AG04449 (cell line): Measurements from ENCODE around the gene SMIM21.

Experiments
- CTCF ChIA-PET: fragments of 350-600 bp; formaldehyde crosslinking; extraction: SDS; loops from one replicate; lab custom pipeline; 2021; ENCODE audit warnings: antibody characterized with exemption; lab: Yijun Ruan, JAX
- POLR2A ChIA-PET: fragments of 400-600, 350-600 bp; formaldehyde crosslinking; extraction: SDS; loops from one replicate; lab custom pipeline; 2020; ENCODE audit warnings: antibody characterized with exemption, inconsistent platforms; lab: Yijun Ruan, JAX
- DNase-seq: peaks from one replicate; pipeline ENCODE4 v3.0.0-alpha.2; 2010; ENCODE audit warnings: low read depth, low spot score
- H3K4me3 ChIP-seq: 2 replicates; pipeline ENCODE4 v1.5.1; 2011; ENCODE audit warnings: low read depth, mild to moderate bottlenecking, control low read depth, low read length
- TF ChIP-seq, protein P1 (sequence below): IDR thresholded peaks from one replicate; pipeline ENCODE4 v1.5.1; 2011; ENCODE audit warnings: mild to moderate bottlenecking, moderate library complexity, low read length, control low read depth, inconsistent platforms; ENCODE audit not compliant: insufficient read depth; ENCODE audit errors: missing control alignments

The SMIM21 gene

DNA sequence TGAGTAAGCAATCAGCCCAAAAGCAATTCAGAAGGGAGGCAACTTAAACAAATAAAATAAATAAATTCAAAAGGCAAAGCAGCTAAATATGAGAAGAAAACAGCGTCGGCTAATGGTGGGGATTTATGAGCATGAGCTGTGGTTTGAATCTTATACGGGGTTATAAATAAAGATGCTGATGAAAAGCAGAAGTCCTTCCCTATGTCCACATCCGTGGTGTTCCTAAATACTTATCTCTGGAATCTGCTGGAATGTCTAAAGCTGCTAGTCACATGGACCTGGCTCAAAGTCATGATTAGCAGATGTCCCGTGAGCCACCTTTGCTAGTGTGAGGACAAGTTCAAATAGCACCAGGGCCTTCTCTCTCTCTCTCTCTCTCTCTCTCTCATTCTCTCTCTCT, 33.8 kb downstream of the SMIM21 start:
- H3K4me3 ChIP-seq, result no peak overlapping the region
- TF ChIP-seq, protein P1, sequence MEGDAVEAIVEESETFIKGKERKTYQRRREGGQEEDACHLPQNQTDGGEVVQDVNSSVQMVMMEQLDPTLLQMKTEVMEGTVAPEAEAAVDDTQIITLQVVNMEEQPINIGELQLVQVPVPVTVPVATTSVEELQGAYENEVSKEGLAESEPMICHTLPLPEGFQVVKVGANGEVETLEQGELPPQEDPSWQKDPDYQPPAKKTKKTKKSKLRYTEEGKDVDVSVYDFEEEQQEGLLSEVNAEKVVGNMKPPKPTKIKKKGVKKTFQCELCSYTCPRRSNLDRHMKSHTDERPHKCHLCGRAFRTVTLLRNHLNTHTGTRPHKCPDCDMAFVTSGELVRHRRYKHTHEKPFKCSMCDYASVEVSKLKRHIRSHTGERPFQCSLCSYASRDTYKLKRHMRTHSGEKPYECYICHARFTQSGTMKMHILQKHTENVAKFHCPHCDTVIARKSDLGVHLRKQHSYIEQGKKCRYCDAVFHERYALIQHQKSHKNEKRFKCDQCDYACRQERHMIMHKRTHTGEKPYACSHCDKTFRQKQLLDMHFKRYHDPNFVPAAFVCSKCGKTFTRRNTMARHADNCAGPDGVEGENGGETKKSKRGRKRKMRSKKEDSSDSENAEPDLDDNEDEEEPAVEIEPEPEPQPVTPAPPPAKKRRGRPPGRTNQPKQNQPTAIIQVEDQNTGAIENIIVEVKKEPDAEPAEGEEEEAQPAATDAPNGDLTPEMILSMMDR, result no peak
- CTCF ChIA-PET, result interaction anchor here (0.7 kb wide), 1 partner anchor 48 kb away, joined by 3 read pairs; no protein-coding TSS in a partner anchor
- no peak for DNase-seq
- POLR2A ChIA-PET, result interaction anchor here (0.7 kb wide), 1 partner anchor 31 kb away, joined by 3 read pairs; no protein-coding TSS in a partner anchor

DNA sequence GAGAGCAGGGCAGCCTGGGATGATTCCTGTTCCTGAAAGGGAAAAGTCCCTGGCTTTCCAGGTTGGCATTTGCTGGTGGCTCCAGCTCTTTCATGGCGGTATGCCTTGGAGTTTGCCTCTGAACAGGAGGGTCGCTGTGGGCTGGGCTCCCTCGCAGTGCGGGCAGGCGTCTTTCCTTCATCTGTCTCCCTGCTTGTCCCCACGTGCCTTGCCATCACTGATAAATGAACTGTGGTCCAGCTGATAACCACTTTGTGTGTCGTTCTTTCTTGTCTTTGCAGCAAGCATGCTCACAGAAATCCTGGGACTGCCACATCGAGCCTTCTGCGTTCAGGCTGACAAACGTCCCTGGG, 35.3 kb downstream of the SMIM21 start:
- TF ChIP-seq, protein P1, result no peak
- DNase-seq, result no peak
- ChIA-PET CTCF (no interaction called here), POLR2A (no interaction called here)
- H3K4me3 ChIP-seq, result no peak overlapping the region

- POLR2A ChIA-PET, result no interaction called here
- no peak overlapping the region for H3K4me3 ChIP-seq
- TF ChIP-seq, protein P1, result no peak
- no peak for DNase-seq
- CTCF ChIA-PET, result no interaction called here
Observed at GRCh38 chr18:75391279-75392225, 36.0 kb downstream of the SMIM21 start.

GRCh38 chr18:75390854-75391253, 36.6 kb downstream of the SMIM21 start:
- CTCF ChIA-PET, result no interaction called here
- TF ChIP-seq, protein P1, result no peak
- POLR2A ChIA-PET, result no interaction called here
- DNase-seq, result no peak
- no peak overlapping the region for H3K4me3 ChIP-seq

DNA sequence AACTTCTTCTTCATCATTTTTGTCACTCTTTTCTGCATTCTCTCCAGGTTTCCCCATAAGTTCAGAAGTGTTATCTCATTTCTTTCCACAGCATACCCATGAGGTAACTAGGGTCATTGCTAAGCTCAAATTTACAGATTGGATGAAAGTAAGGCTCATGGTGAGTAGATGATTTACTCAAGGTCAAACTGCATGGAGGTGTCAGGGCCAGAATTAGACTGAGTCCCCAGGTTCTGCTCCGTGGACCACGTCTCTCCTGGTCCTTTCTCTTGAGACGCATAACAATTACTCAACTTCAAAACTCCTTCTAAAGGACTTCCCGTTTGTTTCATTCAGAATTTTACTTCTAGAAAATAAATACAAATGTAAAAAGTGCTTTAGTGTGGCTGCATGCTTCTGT, 43.4 kb downstream of the SMIM21 start:
- POLR2A ChIA-PET, result no interaction called here
- TF ChIP-seq, protein P1, result no peak

More for the DNA sequence above, 43.4 kb downstream of the SMIM21 start:
- no peak for DNase-seq
- H3K4me3 ChIP-seq, result no peak overlapping the region
- CTCF ChIA-PET, result no interaction called here
